H1 (cell line): Measurements from ENCODE around the gene NEU4. TPM values are rescaled to one million over a fixed set of nuclear protein-coding genes. Genes with fewer than 3 reads are reported as not detected.

Experiments used
- CTCF ChIA-PET: fragments of 300-600 bp; sonication (Branson Sonifier 250); formaldehyde crosslinking; loops from one replicate; lab custom pipeline; 2021; ENCODE audit not compliant: partially characterized antibody; lab: Charles Lee
- POLR2A ChIA-PET: fragments of 300-600 bp; sonication (Branson Sonifier 250); formaldehyde crosslinking; loops from one replicate; lab custom pipeline; 2021; ENCODE audit warnings: inconsistent platforms; ENCODE audit not compliant: partially characterized antibody; lab: Charles Lee
- DNase-seq, 2 experiments: peaks; one replicate each; pipeline versions ENCODE4 v3.0.0 to v3.0.0-alpha.2; 2010 to 2022; ENCODE audit warnings: low spot score in 2 of 2, low read depth in 1 of 2, mixed read lengths in 1 of 2
- FAIRE-seq: peaks from 2 replicates; lab custom pipeline; 2011; peaks lifted over from hg19 to GRCh38; lab: Jason Lieb, UNC
- H2AFZ ChIP-seq: 2 replicates; pipeline ENCODE4 v1.8.1; 2012; ENCODE audit warnings: low read length, inconsistent platforms
- H2AK5ac ChIP-seq: 2 replicates; pipeline ENCODE4 v1.6.1; 2013; ENCODE audit warnings: low read depth, low read length
- H2BK120ac ChIP-seq: replicated peaks from 2 replicates; pipeline ENCODE3; 2013; ENCODE audit warnings: low read depth, low read length, inconsistent platforms
- H2BK12ac ChIP-seq: 2 replicates; pipeline ENCODE4 v1.6.1; 2013; ENCODE audit warnings: low read depth, low read length
- H2BK15ac ChIP-seq: 2 replicates; pipeline ENCODE4 v1.6.1; 2013; ENCODE audit warnings: low read length
- H2BK20ac ChIP-seq: 2 replicates; pipeline ENCODE4 v1.6.1; 2013; ENCODE audit warnings: low read length
- H2BK5ac ChIP-seq: 2 replicates; pipeline ENCODE4 v1.6.1; 2013; ENCODE audit warnings: low read depth, low read length
- H3K14ac ChIP-seq: 2 replicates; pipeline ENCODE4 v1.6.1; 2013; ENCODE audit warnings: inconsistent platforms; ENCODE audit not compliant: insufficient read length
- H3K18ac ChIP-seq: 2 replicates; pipeline ENCODE4 v1.6.1; 2013; ENCODE audit warnings: low read length; ENCODE audit errors: extremely low read depth
- H3K23ac ChIP-seq: 2 replicates; pipeline ENCODE4 v1.6.1; 2013; ENCODE audit warnings: inconsistent platforms; ENCODE audit not compliant: insufficient read length
- H3K23me2 ChIP-seq: 2 replicates; pipeline ENCODE4 v1.6.1; 2013; ENCODE audit warnings: low read depth, low read length
- H3K27ac ChIP-seq: 2 replicates; pipeline ENCODE4 v1.6.1; 2011; ENCODE audit warnings: low read depth, low read length, inconsistent platforms
- H3K27me3 ChIP-seq, 4 experiments: replicated peaks in 1 of 4; 1 replicate in 1 of 4; 2 replicates in 3 of 4; pipeline versions ENCODE4 v1.6.1 to v1.8.1; 2011 to 2013; ENCODE audit warnings: low read length in 3 of 4, mild to moderate bottlenecking in 3 of 4, inconsistent platforms in 2 of 4, mixed read lengths in 2 of 4, moderate library complexity in 1 of 4; ENCODE audit not compliant: control insufficient read depth in 3 of 4, insufficient read depth in 3 of 4; ENCODE audit errors: extremely low read depth in 1 of 4
- H3K36me3 ChIP-seq, 4 experiments: 2 replicates each; pipeline versions ENCODE4 v1.6.1 to v1.8.1; 2011 to 2013; ENCODE audit warnings: mild to moderate bottlenecking in 4 of 4, low read length in 3 of 4, moderate library complexity in 2 of 4, control low read depth in 1 of 4, inconsistent platforms in 1 of 4; ENCODE audit not compliant: insufficient read depth in 4 of 4, control insufficient read depth in 2 of 4
- H3K4ac ChIP-seq: replicated peaks from 2 replicates; pipeline ENCODE3; 2013; ENCODE audit warnings: low read length, low read depth, mixed read lengths, inconsistent platforms; ENCODE audit not compliant: insufficient read length
- H3K4me1 ChIP-seq, 4 experiments: replicated peaks in 1 of 4; 1 replicate in 1 of 4; 2 replicates in 3 of 4; pipeline versions ENCODE4 v1.6.1 to v1.8.1; 2011 to 2013; ENCODE audit warnings: low read length in 3 of 4, inconsistent platforms in 2 of 4, mixed read lengths in 1 of 4; ENCODE audit not compliant: insufficient read depth in 4 of 4, control insufficient read depth in 3 of 4
- H3K4me2 ChIP-seq, 2 experiments: 2 replicates each; pipeline versions ENCODE4 v1.6.1 to v1.8.1; 2011 to 2013; ENCODE audit warnings: low read depth in 2 of 2, low read length in 2 of 2, control low read depth in 1 of 2, inconsistent platforms in 1 of 2, mild to moderate bottlenecking in 1 of 2; ENCODE audit not compliant: insufficient read depth in 1 of 2
- H3K4me3 ChIP-seq, 4 experiments: fragments of 200-600, 300-600 bp in 1 of 4; sonication (generic), shearing (Covaris generic), sonication (Bioruptor Twin) in 1 of 4; 2 replicates each; pipeline versions ENCODE4 v1.5.1 to v1.8.1; 2011 to 2016; ENCODE audit warnings: low read length in 4 of 4, low read depth in 3 of 4, control low read depth in 2 of 4, inconsistent platforms in 2 of 4, mild to moderate bottlenecking in 2 of 4, mixed read lengths in 1 of 4, moderate library complexity in 1 of 4; ENCODE audit not compliant: insufficient read depth in 2 of 4; ENCODE audit errors: extremely low read depth in 1 of 4
- H3K56ac ChIP-seq: replicated peaks from 2 replicates; pipeline ENCODE3; 2013; ENCODE audit warnings: low read depth, mild to moderate bottlenecking, mixed read lengths, low read length, inconsistent platforms; ENCODE audit not compliant: insufficient read length
- H3K79me1 ChIP-seq: 2 replicates; pipeline ENCODE4 v1.6.1; 2013; ENCODE audit warnings: low read depth, low read length, control low read depth
- H3K79me2 ChIP-seq, 2 experiments: 2 replicates each; pipeline versions ENCODE4 v1.6.1 to v1.8.1; 2012 to 2013; ENCODE audit warnings: low read length in 2 of 2, mild to moderate bottlenecking in 2 of 2, inconsistent platforms in 1 of 2; ENCODE audit not compliant: insufficient read depth in 2 of 2, control insufficient read depth in 1 of 2
- H3K9ac ChIP-seq, 4 experiments: replicated peaks in 1 of 4; 1 replicate in 1 of 4; 2 replicates in 3 of 4; pipeline versions ENCODE4 v1.6.1 to v1.8.1; 2011 to 2013; ENCODE audit warnings: low read depth in 3 of 4, low read length in 3 of 4, control low read depth in 2 of 4, mild to moderate bottlenecking in 2 of 4, moderate library complexity in 2 of 4, inconsistent platforms in 1 of 4; ENCODE audit errors: extremely low read depth in 1 of 4
- H3K9me3 ChIP-seq, 2 experiments: 2 replicates each; pipeline versions ENCODE4 v1.6.1 to v1.8.1; 2012 to 2013; ENCODE audit warnings: mild to moderate bottlenecking in 2 of 2, moderate library complexity in 2 of 2, control low read depth in 1 of 2, inconsistent platforms in 1 of 2, low read depth in 1 of 2, low read length in 1 of 2, mixed read lengths in 1 of 2; ENCODE audit not compliant: insufficient read depth in 2 of 2
- H4K20me1 ChIP-seq, 2 experiments: replicated peaks in 1 of 2; 2 replicates each; pipeline versions ENCODE3 to v1.8.1; 2011 to 2013; ENCODE audit warnings: inconsistent platforms in 2 of 2, low read length in 2 of 2, mild to moderate bottlenecking in 1 of 2; ENCODE audit not compliant: insufficient read depth in 2 of 2, control insufficient read depth in 1 of 2
- H4K5ac ChIP-seq: 2 replicates; pipeline ENCODE4 v1.6.1; 2013; ENCODE audit warnings: low read length, low read depth, mixed read lengths, inconsistent platforms; ENCODE audit not compliant: insufficient read length
- H4K8ac ChIP-seq: 2 replicates; pipeline ENCODE4 v1.8.0; 2013; ENCODE audit warnings: mild to moderate bottlenecking, moderate library complexity, low read length, inconsistent platforms; ENCODE audit not compliant: insufficient read depth; ENCODE audit errors: extremely low read depth
- H4K91ac ChIP-seq: replicated peaks from 2 replicates; pipeline ENCODE3; 2013; ENCODE audit warnings: low read length, mixed read lengths, inconsistent platforms; ENCODE audit not compliant: insufficient read length
- BCL11A ChIP-seq, 2 experiments: IDR thresholded peaks; one replicate each; pipeline ENCODE4 v1.6.1; 2011; ENCODE audit warnings: low read depth in 2 of 2, low read length in 2 of 2, mild to moderate bottlenecking in 2 of 2
- BRCA1 ChIP-seq: IDR thresholded peaks from 2 replicates; pipeline ENCODE4 v1.6.1; 2012; ENCODE audit warnings: low read depth, low read length, improper control_type of control experiment
- GTF2F1 ChIP-seq: IDR thresholded peaks from 2 replicates; pipeline ENCODE4 v1.6.1; 2012; ENCODE audit warnings: low read depth, low read length, improper control_type of control experiment, borderline replicate concordance
- JUN ChIP-seq: IDR thresholded peaks from 2 replicates; pipeline ENCODE4 v1.6.1; 2011; ENCODE audit warnings: low read depth, mild to moderate bottlenecking, improper control_type of control experiment, low read length
- KDM1A ChIP-seq: fragments of 200-600, 300-600 bp; sonication (generic); IDR thresholded peaks from 2 replicates; pipeline ENCODE4 v1.7.1; 2016; ENCODE audit warnings: mild to moderate bottlenecking, low read length, borderline replicate concordance
- KDM5A ChIP-seq: fragments of 200-600 bp; IDR thresholded peaks from 2 replicates; pipeline ENCODE4 v1.7.1; 2012; ENCODE audit warnings: mild to moderate bottlenecking, low read length, inconsistent platforms, mixed read lengths
- SIN3A ChIP-seq, 2 experiments: IDR thresholded peaks in 1 of 2; conservative IDR thresholded peaks in 1 of 2; 2 replicates each; pipeline ENCODE4 v1.6.1; 2011 to 2012; ENCODE audit warnings: low read length in 2 of 2, improper control_type of control experiment in 1 of 2, low read depth in 1 of 2, mild to moderate bottlenecking in 1 of 2
- SIRT6 ChIP-seq: IDR thresholded peaks from one replicate; pipeline ENCODE4 v1.7.1; 2012; ENCODE audit warnings: low read length, inconsistent platforms
- SRF ChIP-seq: IDR thresholded peaks from 2 replicates; pipeline ENCODE4 v1.6.1; 2011; ENCODE audit warnings: mild to moderate bottlenecking, low read depth, low read length, moderate library complexity
- ZNF274 ChIP-seq: IDR thresholded peaks from 2 replicates; pipeline ENCODE4 v1.7.0; 2012; ENCODE audit warnings: low read length, borderline replicate concordance; ENCODE audit errors: extremely low read depth
- WGBS, 2 experiments: shearing (Covaris generic) in 1 of 2; methylation state at CpG; one replicate each; pipeline versions ENCODE4 v1.1.6 to v1.1.7; 2013 to 2015; ENCODE audit warnings: low lambda C conversion rate in 2 of 2, mixed read lengths in 2 of 2, inconsistent platforms in 1 of 2, low coverage in 1 of 2, missing lambda C conversion rate in 1 of 2; ENCODE audit not compliant: insufficient replicate concordance in 2 of 2, insufficient coverage in 1 of 2, insufficient read length in 1 of 2; ENCODE audit errors: extremely low coverage in 1 of 2, missing lambda C conversion rate in 1 of 2; 5-methylcytosine and 5-hydroxymethylcytosine counted together
- polyA plus RNA-seq, 7 experiments: library from polyadenylated mRNA; depleted of rRNA in 3 of 7; stranded (reverse) in 5 of 7; unstranded in 2 of 7; fragments of >200 nt in 5 of 7; fragments of 200-250 nt in 2 of 7; gene quantifications; 1 replicate in 5 of 7; 2 replicates in 1 of 7; 4 replicates in 1 of 7; pipeline versions ENCODE4 v1.2.1 to v1.2.3, GENCODE V29; 2011 to 2013; ENCODE audit warnings: missing spikeins in 2 of 7, mixed read lengths in 2 of 7
- total RNA-seq: library from RNA; stranded (reverse); fragmentation: NEBNext Ultra II Directional; extraction: Animal tissue kit (Norgen Biotek cat#: 25700); gene quantifications from 2 replicates; pipeline ENCODE4 v1.2.1, GENCODE V29; 2021
- TF ChIP-seq, protein P1 (sequence below): IDR thresholded peaks from 2 replicates; pipeline ENCODE4 v1.6.1; 2011; ENCODE audit warnings: low read depth, mild to moderate bottlenecking, low read length; ENCODE audit not compliant: insufficient read depth

NEU4 gene
- total and polyA plus RNA-seq, 2 of the 8 experiments (the other 6 are each of a cell fraction or from before 2014, with no cell fraction given): 0.32 to 0.50 TPM

DNA sequence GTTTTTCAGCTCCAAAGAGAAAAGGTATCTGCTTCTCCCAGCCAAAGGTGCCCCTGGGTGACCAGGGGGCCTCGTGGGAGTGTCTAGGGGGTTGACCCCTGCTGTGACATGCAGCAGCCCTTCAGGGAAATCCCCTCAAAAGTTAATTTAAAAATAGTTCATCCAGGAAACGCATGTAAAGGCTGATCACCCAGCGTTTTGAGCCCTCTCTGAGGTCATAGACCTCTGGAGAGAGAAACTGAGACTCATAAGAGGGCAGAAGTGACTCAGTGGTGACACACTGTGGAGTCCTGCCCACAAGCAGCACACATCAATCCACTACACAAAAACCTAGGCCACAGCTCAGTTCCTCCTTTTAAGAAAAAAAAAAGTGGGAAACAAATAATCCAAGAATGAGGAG lies 20.4 kb upstream of the NEU4 start:
- POLR2A ChIA-PET: no interaction called here
- no peak for DNase-seq
- Histone ChIP-seq H3K4ac (no peak overlapping the region), H3K4me1 (no peaks in the 10 kb centered on the region), H3K27ac (no peak overlapping the region), H4K5ac (no peak overlapping the region), H3K23me2 (peaks cover 1% of the 10 kb centered on the region; the same call in 1 of the 2 replicates), H2BK5ac (no peak overlapping the region), H2AFZ (no peak overlapping the region), H2BK12ac (no peak overlapping the region), H3K4me3 (no peak overlapping the region), H4K20me1 (no peaks in the 10 kb centered on the region), H2BK120ac (no peak overlapping the region), H2AK5ac (no peak overlapping the region), H3K9ac (no peak overlapping the region), H3K27me3 (no peaks in the 10 kb centered on the region), H3K79me1 (no peaks in the 10 kb centered on the region), H3K56ac (no peak overlapping the region), H2BK15ac (no peak overlapping the region), H4K8ac (no peak overlapping the region), H3K18ac (no peak overlapping the region), H3K79me2 (no peaks in the 10 kb centered on the region), H3K14ac (no peak overlapping the region), H2BK20ac (no peak overlapping the region), H3K23ac (no peak overlapping the region), H3K36me3 (no peaks in the 10 kb centered on the region), H4K91ac (no peak overlapping the region), H3K4me2 (no peak overlapping the region), H3K9me3 (peaks cover 30 to 33% of the 10 kb centered on the region in 2 experiments)
- no peak for FAIRE-seq
- 57% methylated on average over 3 of the region's 3 CpGs; no CpG with 5 or more reads in 1 of the 2 experiments for WGBS, 2 experiments
- TF ChIP-seq BRCA1 (no peak), JUN (no peak), KDM5A (no peak), SRF (no peak), BCL11A (IDR thresholded peaks at IDR 0.05; ENCODE audit: low read depth in 2 of 2, low read length in 2 of 2) (no peak), SIN3A (conservative IDR thresholded peaks at IDR 0.05 in 1 of 2, IDR thresholded peaks at IDR 0.05 in 1 of 2; ENCODE audit: low read depth in 1 of 2, low read length in 2 of 2) (no peak), SIRT6 (no peak), GTF2F1 (no peak), ZNF274 (no peak), KDM1A (no peak)
- TF ChIP-seq, protein P1, sequence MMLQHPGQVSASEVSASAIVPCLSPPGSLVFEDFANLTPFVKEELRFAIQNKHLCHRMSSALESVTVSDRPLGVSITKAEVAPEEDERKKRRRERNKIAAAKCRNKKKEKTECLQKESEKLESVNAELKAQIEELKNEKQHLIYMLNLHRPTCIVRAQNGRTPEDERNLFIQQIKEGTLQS: no peak
- CTCF ChIA-PET: no interaction called here
